ENCODE measurements around the gene PDGFC. TPM values are rescaled to one million over a fixed set of nuclear protein-coding genes. Genes with fewer than 3 reads are reported as not detected.

Gene PDGFC
- polyA plus RNA-seq, 1 donor from 2014 or later, result 3.8 TPM

DNA sequence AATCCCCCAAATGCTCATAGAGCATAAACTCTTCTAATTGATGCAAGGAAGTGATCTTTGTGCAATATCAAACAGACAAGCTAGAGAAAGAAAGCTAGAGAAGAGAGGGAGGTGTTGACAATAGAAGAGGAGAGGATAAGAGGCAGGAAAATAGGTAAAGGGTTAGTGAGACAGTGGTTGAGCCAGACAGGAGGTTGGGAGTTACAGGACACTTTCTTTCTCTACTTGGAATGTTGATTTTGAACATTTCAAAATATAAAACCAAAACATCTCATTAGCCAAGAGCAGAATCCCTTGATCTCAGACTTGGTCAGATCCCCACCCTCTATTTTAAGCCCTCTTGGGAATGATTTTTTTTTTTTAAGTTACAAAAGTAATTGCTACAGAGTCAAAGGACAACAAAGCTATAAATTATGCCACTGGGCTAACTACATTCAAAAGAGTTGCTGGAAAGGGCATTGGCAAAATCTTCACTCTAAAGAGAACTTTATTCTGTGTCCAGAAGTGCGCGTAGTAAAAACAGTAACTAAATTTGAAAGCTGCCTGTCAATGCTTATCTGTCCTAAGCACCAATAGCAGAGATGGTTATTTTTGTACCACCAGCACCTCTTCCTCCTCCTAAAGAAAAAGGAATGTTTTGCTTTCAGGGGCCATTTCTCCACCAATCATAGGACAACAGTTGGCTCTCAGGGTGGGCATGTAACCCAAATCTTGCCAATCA, 133.8 kb downstream of the PDGFC start:
- no peaks in the 10 kb centered on the region for H3K9me3 ChIP-seq (ENCODE audit: low read length)
- H2AFZ ChIP-seq (ENCODE audit: low read depth, low read length), result no peak overlapping the region
- no peaks in the 10 kb centered on the region for H3K36me3 ChIP-seq (ENCODE audit: insufficient read depth, low read length)
- no peaks in the 10 kb centered on the region for H3K27me3 ChIP-seq (ENCODE audit: insufficient read depth, low read depth, low read length)
- H3F3A ChIP-seq (ENCODE audit: insufficient read depth, low read length, poor library complexity, severe bottlenecking), result no peaks in the 10 kb centered on the region
- H4K20me1 ChIP-seq (ENCODE audit: insufficient read depth), result no peaks in the 10 kb centered on the region
- TF ChIP-seq POLR2AphosphoS5 (IDR thresholded peaks at IDR 0.05) (no peak), RAD21 (conservative IDR thresholded peaks at IDR 0.05) (no peak), MXI1 (conservative IDR thresholded peaks at IDR 0.05; ENCODE audit: poor library complexity, severe bottlenecking) (no peak), TAF1 (IDR thresholded peaks at IDR 0.05; ENCODE audit: low read depth) (no peak), SMC3 (conservative IDR thresholded peaks at IDR 0.05; ENCODE audit: poor library complexity) (no peak), EP300 (conservative IDR thresholded peaks at IDR 0.05; ENCODE audit: poor library complexity, severe bottlenecking) (no peak), EZH2 (IDR thresholded peaks at IDR 0.05; ENCODE audit: borderline replicate concordance, insufficient read depth, low read length, poor library complexity, severe bottlenecking) (no peak)
- TF ChIP-seq, protein P1, sequence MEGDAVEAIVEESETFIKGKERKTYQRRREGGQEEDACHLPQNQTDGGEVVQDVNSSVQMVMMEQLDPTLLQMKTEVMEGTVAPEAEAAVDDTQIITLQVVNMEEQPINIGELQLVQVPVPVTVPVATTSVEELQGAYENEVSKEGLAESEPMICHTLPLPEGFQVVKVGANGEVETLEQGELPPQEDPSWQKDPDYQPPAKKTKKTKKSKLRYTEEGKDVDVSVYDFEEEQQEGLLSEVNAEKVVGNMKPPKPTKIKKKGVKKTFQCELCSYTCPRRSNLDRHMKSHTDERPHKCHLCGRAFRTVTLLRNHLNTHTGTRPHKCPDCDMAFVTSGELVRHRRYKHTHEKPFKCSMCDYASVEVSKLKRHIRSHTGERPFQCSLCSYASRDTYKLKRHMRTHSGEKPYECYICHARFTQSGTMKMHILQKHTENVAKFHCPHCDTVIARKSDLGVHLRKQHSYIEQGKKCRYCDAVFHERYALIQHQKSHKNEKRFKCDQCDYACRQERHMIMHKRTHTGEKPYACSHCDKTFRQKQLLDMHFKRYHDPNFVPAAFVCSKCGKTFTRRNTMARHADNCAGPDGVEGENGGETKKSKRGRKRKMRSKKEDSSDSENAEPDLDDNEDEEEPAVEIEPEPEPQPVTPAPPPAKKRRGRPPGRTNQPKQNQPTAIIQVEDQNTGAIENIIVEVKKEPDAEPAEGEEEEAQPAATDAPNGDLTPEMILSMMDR (IDR thresholded peaks at IDR 0.05; ENCODE audit: poor library complexity, severe bottlenecking), result no peak
- TF ChIP-seq, protein P2, sequence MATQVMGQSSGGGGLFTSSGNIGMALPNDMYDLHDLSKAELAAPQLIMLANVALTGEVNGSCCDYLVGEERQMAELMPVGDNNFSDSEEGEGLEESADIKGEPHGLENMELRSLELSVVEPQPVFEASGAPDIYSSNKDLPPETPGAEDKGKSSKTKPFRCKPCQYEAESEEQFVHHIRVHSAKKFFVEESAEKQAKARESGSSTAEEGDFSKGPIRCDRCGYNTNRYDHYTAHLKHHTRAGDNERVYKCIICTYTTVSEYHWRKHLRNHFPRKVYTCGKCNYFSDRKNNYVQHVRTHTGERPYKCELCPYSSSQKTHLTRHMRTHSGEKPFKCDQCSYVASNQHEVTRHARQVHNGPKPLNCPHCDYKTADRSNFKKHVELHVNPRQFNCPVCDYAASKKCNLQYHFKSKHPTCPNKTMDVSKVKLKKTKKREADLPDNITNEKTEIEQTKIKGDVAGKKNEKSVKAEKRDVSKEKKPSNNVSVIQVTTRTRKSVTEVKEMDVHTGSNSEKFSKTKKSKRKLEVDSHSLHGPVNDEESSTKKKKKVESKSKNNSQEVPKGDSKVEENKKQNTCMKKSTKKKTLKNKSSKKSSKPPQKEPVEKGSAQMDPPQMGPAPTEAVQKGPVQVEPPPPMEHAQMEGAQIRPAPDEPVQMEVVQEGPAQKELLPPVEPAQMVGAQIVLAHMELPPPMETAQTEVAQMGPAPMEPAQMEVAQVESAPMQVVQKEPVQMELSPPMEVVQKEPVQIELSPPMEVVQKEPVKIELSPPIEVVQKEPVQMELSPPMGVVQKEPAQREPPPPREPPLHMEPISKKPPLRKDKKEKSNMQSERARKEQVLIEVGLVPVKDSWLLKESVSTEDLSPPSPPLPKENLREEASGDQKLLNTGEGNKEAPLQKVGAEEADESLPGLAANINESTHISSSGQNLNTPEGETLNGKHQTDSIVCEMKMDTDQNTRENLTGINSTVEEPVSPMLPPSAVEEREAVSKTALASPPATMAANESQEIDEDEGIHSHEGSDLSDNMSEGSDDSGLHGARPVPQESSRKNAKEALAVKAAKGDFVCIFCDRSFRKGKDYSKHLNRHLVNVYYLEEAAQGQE (IDR thresholded peaks at IDR 0.05; ENCODE audit: borderline replicate concordance), result no peak
- H3K27ac ChIP-seq (ENCODE audit: low read length), result no peak overlapping the region
- no peaks in the 10 kb centered on the region for H3K79me2 ChIP-seq (replicated peaks; ENCODE audit: insufficient read depth, low read length)
- H3K4me3 ChIP-seq (ENCODE audit: low read length), result no peak overlapping the region
- H3K9ac ChIP-seq (ENCODE audit: low read length), result no peak overlapping the region
- H3K9me2 ChIP-seq (ENCODE audit: insufficient read depth, low read length), result no peaks in the 10 kb centered on the region
- H3K4me2 ChIP-seq (ENCODE audit: low read length), result no peak overlapping the region

DNA sequence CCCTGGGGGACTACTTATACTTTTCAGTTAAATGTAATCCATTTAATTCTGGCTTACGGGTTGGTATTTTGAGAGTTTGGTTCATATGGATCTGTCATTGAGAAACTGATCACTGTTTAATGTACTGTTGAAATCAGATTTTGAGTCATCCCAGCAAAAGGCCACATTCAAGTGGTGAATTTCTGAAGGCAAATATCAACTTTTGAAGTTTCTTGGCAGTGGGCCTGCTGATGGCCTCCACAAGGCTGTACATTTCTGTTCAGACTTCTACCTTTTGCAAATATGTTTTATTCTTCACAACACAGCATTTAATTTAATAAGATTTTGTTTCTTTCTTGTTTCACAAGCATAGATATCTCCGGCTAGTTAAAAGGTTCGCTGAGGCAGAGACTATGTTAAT, 138.7 kb downstream of the PDGFC start:
- H3K4me2 ChIP-seq (ENCODE audit: low read length), result no peak overlapping the region
- no peaks in the 10 kb centered on the region for H3F3A ChIP-seq (ENCODE audit: insufficient read depth, low read length, poor library complexity, severe bottlenecking)
- no peaks in the 10 kb centered on the region for H3K9me2 ChIP-seq (ENCODE audit: insufficient read depth, low read length)
- no peaks in the 10 kb centered on the region for H4K20me1 ChIP-seq (ENCODE audit: insufficient read depth)
- no peak overlapping the region for H3K4me3 ChIP-seq (ENCODE audit: low read length)
- no peaks in the 10 kb centered on the region for H3K36me3 ChIP-seq (ENCODE audit: insufficient read depth, low read length)
- H2AFZ ChIP-seq (ENCODE audit: low read depth, low read length), result no peak overlapping the region
- H3K9ac ChIP-seq (ENCODE audit: low read length), result no peak overlapping the region
- H3K27ac ChIP-seq (ENCODE audit: low read length), result no peak overlapping the region
- H3K9me3 ChIP-seq (ENCODE audit: low read length), result no peaks in the 10 kb centered on the region
- no peaks in the 10 kb centered on the region for H3K27me3 ChIP-seq (ENCODE audit: insufficient read depth, low read depth, low read length)
- TF ChIP-seq POLR2AphosphoS5 (IDR thresholded peaks at IDR 0.05), result no peak
- no peaks in the 10 kb centered on the region for H3K79me2 ChIP-seq (replicated peaks; ENCODE audit: insufficient read depth, low read length)
